CD4-positive, alpha-beta T cell treated with Interleukin-12 subunit alpha and Interleukin-12 subunit beta, for 1 hour (primary cell): ENCODE measurements around the gene IL1RAP.
"Not testable (repeated sequence)": the region's sequence is repeated elsewhere in the genome, so short reads cannot be mapped to it uniquely, and the experiment has no call there.

ENCODE experiments used
- DNase-seq: peaks from one replicate; pipeline ENCODE4 v3.0.0-alpha.2; 2020

The IL1RAP gene

DNA sequence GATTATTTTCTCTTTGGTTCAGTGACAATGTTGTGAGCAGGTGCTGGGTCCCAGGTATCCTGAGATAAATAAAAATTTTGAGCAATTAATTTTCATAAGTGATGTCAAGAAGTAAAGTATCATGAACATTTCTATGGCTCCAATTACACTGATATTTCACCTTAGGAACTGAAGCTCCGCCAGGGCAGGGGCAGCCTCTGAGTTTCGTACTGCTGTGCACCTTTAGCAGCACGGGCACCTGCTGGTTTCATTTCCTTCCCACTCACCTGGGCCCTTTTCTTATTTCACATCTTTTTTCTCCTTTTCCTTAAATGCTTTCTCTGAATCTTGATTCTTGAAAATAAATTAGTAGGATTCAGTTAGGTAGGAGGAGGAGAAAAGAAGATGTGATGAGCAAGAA is 1.2 kb upstream of the IL1RAP start:
- no peak for DNase-seq

DNA sequence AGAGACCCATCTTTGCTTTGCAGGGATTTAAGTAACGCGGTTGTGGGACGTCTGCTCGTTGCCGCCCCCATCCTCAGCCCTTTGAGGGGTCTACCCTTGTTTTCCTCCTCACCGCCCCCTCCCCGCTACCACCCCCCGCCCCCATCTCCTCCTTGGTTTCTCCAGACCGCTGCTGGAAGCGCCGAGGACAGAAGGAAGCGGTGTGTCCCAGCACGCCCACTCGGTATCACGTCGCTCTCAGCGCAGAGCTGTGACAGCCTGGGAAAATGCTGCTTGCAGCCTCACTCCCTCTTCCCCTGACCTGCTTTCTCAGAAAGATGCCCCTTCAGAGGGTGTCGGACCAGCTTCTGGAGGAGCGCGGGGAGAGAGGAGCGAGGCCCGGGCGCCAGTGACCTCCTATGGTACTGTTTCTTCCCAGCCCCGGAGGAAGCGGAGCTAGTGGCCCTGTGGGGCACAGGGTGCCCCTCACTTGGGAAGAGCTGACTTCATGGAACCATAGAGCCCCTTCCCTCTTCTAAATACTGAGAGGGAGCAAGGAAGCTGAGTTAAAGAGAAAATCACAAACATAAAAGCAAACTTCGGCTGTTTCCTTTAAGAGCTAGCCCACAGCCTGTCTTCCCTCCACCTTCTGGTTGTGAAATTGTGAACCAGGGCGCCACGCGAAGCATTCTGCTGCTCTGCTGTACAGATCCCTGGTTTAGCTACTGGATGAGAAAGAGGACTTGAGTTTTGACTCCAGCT is 698 bp downstream of the IL1RAP start:
- peak; percentile 22 for DNase-seq

DNA sequence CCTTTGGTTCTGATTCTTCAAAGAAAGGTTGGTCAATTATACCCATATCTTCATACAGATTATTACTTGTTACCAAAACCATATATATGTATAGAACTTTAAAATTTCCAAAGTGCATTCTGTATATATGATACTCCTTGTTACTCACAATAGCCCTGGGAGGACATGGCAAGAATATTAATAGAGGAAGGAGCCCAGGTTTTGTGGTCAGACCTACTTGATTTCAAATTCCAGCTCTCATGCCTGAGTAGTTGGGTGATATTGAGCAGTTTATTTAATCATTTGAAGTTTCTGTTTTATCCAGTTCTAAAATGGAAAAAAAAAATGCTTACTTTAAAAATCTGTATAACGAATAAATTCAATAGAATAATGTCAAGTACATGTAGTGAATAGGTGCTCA is 2.5 kb downstream of the IL1RAP start:
- DNase-seq = no peak

DNA sequence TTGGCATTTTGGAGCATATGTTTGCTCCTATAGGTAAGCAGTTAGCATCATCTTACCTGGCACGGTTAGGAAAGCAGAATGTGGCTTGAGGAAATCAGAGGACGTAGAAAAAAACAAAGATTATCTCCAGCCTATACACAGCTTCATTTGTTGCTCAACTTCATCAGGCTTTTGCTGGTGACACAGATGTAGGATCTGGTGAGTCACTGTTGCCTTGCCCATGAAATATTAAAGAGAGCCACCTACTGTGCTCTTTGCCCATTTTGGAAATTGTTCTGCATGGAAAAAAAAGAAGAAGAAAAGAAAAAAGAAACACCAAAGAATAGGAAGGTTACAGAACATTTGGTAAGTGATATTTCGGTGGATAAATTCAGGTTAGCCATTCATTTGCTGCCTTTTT is 3.8 kb downstream of the IL1RAP start:
- no peak for DNase-seq

DNA sequence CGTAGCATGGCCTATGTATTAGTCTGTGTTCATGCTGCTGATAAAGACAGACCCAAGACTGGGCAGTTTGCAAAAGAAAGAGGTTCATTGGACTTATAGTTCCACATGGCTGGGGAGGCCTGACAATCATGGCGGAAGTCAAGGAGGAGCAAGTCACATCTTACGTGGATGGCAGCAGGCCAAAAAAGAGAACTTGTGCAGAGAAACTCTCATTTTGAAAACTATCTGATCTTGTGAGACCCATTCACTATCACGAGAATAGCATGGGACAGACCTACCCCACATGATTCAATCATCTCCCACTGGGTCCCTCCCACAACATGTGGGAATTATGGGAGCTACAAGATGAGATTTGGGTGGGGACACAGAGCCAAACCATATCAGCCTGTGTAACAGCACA is 4.6 kb downstream of the IL1RAP start:
- DNase-seq = not testable (repeated sequence)

DNA sequence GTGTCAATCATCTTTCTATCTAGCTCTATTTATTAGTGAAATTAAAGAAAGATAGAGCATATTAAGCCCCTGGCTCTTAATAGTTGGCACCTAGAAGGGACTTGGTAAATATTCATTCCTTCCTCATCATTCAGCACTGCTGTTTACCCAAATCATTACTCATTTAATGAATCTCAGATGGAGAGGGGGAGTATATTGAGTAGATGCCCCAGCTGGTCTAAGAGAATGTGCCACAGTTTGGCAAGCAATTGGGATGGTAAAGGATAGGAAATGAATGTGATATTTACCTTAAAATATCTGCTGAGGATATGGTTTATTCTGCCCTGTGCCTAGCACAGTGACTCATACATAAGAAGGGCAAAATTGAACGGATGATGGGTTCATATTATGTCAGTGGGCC is 6.0 kb downstream of the IL1RAP start:
- no peak for DNase-seq

DNA sequence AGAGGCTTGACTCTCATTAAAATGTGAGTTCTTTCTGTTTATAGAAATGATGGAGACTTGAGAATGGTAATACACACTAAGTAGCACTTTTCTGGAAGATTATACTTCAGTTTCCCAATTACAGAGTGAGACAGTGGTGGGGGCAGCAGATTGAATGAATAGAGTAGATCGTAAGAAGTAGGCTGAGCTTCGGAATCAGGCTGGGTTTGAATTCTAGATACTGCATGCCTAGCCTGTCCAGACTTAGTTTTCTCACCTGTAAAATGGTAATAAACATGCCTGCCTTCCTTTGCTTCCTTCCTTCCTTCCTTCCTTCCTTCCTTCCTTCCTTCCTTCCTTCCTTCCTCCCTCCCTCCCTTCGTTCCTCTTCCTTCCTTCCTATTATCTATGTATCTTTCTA is 8.1 kb downstream of the IL1RAP start:
- no peak for DNase-seq

DNA sequence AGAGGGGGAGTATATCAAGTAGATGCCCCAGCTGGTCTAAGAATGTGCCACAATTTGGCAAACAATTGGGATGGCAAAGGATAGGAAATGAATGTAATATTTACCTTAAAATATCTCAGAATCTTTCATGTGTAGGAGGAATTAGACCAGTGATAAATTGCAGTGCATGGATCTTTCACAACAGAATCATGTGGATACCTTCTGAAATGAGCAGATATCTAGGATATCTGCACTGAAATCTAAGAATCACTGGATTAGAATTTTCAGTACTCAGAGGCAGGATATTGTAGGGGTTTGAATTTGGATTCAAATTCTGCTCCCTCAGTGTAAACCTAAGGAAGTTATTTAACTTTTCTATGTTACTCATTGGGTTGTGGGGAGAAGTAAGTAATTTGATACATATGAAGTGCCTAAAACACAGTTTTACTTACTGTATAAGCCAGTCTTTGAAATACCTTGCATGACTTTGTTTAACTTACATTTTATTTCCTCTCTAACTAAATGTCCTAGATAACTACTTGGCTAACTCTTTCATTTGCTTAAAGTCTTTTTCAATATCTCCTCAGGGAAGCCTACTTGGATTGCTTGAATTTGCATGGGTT is 8.8 kb downstream of the IL1RAP start:
- no peak for DNase-seq

DNA sequence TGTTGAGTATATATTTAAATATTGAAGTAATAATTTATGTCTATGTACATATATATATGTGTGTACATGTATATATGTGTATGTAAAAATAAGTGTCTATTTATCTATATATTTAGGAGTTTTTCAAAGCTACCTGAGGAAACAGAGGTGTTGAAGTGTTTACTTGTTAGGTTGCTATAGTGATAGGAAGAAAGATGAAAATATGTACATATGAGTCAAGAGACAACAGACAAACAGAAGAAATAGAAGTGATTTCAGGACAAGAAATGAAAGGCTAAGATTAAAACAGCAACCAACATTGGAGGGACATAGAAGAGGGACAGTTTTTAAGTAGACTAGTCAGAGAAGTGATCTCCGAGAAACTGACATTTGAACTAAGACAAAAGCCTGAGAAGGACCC is 11.1 kb downstream of the IL1RAP start:
- DNase-seq = no peak

DNA sequence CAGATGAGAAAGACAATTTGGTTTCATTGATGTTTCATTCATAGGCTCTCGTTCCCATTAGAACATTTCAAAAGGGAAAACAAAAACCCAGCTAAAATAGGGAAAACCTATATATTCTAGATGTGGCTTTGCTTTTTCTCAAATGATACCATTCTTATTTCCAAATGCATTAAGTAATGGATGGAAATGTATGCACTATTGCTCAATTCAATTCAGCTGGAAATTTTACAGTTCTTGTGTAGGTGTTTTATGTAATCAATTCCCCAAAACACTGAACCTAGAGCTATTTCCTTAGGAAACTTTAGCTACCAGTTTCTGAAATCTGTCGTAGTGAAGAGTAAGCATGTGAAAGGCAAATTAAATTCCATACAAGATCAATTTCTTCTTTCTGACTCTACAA is 11.7 kb downstream of the IL1RAP start:
- DNase-seq = no peak

DNA sequence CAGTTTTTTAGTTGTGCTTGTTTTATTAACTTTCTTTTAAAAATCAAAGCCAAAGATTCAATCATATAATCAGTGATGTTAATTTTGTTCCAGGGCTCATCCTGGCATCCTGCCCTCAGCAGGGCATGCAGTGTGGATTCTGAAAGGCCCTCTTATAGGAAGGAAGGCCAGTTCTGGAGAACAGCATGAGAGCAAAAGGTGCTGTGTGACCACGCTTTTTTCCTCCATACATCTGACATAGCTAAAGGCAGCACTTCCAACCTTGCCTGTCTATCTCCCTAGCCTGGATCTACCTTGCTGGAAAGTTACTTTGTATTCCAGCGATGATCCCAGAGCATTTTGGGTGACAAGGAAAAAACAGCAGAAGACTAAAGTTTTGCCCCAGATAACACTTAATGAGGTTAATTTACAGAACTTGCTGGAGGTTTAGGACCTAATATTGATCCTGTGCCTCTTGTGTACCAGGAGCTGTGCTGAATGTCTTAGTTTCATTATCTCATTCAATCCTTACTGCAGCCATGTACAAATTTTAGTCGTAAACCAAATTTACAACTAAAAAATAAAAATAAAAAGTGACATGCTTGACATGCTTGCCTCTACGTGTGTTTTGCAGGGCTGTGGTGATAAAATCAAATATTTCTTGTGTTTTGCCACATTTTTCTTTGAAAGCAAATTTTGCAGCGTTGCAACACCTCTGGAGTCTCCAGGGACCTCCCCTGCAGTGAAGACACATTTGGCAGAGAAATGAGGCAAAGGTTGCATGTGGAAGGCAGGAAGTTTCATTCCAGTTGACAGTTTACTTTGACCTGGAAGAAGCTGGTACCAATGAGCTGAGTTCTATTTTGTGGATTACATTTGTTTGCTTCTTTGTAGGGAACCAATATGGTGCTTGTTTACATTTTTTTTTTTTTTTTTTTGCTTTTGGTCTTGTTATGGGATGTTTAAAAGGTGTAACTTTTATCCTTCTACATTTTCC is 13.2 kb downstream of the IL1RAP start:
- DNase-seq = no peak

DNA sequence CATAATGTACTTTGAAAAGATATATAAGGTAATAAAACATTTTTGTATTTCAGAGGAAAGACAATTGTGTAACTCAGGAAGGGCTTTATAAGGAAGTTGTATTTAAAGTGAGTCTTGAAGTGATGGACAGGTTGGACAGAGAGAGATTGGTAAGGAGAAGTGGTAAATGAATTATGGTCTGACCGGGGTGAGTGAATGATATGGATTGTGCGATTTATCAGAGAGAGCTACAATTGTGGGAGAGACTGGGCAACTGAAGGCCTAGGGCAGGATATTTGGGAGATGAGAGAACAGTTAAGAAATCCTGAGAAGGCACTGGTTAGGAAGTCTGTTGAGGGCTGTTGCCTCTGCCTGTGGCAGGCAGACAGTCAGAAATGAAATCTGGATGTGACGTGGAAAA is 14.8 kb downstream of the IL1RAP start:
- no peak for DNase-seq

DNA sequence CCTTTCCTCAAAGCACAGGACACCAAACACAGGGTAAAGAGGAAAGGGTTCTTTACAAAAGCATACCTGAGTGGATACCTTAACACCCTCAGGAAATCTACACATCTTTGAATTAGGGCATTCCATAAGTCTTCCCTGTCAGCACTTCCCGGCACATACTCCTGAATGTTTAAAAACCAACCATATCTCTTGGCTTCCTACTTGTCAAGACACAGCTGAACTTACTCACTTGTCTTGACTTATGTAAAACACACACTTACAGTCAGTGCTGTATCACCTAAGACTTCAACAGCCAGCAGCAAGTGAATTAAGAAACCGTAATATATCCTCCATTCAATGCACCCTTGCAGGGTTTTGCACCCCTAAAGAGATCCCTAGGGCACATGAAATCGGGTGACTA is 17.5 kb downstream of the IL1RAP start:
- no peak for DNase-seq

DNA sequence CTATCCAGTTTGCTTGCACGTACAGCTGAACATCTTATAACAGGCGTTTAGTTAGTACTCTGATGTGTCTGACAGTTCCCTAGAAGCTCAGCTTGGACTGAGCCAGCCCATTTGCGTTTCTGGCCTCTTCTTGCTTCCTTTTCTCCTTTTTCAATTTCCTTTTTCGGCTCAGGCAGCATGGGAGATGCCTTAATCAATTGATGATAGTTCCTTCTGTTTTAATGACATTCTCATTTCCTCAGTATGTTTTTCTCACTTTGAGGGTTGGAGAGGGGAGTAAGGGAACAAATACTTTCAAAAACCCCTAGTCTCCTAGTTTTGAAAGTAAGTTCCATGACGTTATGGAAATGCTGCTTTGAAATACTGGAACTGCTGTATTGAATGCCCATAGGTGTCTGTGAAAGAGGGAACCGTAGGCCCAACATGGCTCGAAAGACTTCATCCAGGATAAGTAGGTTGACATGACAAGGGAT is 18.9 kb downstream of the IL1RAP start:
- DNase-seq = no peak

DNA sequence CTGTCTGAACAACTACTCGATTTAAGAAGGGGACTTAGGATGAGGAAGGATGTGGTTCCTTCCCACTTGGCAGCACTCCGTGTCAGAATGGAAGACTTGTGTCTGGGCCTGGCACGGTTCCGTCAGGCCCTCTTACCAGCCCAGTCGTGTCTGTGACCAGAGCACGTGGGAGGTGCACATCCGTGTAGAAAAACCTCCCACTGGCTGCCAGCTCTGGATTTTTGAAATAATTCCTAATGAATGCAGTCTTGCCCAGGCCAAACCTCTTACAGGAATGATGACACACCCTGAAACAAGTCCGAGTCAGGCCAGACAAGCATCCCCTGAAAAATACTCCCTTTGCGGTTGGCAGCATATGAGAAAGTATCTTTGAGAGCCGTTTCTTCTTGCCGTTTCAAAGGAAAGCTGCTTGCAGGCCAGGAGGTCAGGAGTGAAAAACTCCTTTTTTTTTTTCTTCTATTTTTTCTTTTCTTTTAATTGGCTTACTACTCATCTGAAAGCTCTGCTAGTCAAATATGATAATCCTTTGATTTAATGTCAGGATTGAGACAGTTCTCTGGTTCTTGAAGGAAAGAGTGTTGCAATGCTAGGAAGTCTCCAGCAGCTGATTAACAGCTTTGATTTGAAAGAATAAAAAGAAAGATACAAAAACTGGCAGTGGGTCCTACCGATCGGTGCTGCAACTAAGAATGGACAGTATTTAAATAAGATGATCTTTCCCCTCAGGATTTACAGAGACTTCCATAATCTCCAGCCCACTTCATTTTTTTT is 19.8 kb downstream of the IL1RAP start:
- no peak for DNase-seq

DNA sequence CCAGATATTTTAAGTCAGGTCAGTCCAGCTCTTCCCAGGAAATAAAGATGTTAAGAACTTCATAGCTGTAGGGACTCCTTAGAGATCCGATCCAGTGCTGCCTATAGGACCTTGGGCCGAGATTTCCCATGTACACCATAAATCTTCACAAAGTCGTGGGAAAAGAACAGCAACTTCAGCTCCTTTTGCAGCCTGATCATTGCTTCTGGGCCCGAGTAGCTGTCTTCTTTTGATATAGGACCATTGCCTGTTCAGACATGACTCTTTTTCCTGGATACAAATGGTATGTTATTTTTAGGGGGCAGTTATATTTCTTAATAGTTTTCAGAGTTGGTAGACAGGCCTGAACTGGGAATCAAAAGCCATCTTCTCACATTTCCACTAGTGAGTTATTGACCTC is 20.5 kb downstream of the IL1RAP start:
- DNase-seq = no peak

DNA sequence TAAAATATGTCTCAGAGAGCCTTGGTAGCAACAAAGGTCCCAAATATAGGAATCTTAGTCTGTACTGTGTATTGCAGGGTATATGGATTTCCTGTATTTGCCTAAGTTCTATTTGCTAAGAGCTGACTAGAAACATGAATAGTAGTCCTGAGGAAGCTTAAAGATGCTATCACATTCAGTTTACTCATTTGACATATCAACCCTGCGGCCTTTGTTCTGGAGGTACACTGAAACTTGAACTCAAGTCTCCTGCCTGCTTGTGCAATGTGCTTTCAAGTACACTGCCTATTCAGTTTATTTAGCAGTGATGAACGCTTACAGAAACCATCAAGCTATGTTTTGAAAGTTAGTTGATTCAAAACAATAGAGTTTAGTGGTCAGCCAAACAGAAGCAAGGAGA is 21.1 kb downstream of the IL1RAP start:
- DNase-seq = no peak

DNA sequence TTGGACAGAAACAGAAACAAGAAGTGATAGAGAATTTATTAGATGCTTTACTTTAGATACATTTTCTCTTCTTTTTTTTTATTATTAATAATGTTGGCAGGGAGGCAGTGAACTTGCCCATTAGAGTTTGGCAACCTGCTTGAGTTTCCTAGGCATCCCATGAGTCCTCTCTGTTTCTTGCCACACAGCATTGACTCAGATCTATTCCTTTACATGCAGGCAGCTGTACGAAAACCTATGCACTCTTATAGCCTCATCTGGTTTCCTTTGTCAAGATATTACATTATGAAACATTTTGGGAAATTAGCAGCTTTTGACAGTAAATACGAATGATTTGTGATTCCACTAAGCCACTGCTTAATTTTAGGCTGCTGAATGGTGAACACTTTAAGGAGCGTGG is 23.3 kb downstream of the IL1RAP start:
- DNase-seq = no peak

DNA sequence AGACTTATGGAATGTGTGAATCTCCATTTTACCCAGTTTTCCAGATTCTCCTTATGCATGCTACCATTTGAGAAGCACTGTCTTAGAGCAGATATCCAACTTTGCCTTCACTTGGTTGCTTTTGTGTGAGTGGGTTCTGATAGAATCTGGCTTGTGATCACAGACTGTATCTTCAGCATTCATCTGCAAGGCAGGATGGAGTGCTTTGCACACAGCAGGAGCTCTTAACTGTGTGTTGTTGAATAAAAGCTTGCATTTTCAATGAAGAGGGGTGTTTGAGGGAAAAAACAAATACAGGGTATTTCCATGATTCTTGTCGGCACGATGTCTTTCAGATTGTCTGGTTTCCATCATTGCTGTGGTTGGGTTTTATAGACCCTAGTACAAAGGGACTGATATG is 24.4 kb downstream of the IL1RAP start:
- DNase-seq = no peak

DNA sequence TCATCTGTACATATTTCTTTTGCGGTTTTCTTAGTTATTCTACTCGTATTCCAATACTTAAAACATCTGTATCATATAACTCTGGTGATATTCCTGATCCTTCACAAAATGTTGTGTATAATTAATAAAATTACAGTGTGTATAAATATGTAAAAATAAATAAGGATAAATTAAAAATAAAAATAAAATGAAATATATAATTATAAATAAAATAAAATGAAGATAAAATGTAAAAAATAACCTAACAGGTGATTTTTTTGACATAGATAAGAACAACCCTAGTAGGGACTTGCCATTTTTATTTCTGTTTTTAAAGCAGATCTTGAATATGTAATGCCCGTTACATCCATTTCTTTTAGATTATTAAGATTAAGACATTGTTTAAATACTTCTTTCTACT is 25.6 kb downstream of the IL1RAP start:
- DNase-seq = no peak

DNA sequence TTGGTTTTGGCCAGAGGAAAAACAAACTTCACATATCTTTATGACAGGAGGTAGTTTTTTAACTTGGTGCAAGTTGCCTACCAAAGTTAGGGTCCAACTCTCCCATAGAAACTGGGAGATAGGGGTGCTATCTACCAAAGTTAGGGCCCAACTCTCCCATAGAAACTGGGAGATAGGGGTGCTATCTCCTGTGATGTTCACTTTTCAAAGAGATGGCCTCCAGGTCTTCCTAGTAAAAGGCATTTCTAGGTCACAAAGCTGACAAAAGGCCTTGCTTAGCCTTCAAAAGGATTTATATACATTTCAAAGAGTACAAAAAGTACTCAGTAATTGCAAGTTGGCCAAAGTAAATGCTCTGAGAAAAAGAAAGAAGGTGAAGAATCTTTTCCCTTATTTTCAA is 27.1 kb downstream of the IL1RAP start:
- no peak for DNase-seq

DNA sequence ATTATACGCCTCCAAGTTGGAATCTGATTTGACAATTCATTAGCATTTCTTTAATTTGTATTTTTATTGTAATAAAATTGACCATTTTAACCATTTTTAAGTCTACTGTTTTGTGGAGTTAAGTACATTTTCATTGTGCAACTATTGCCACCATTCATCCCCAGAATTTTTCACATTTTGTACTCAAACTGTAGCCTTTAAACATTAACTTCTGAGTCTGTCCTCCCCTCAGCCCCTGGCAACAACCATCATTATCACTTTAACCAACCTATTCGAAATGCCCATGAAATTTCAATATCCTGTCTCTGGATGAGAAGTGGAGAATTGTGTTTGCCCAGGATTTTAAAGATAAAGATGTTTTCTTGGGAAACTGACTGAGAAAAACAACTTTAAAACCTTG is 27.7 kb downstream of the IL1RAP start:
- no peak for DNase-seq

DNA sequence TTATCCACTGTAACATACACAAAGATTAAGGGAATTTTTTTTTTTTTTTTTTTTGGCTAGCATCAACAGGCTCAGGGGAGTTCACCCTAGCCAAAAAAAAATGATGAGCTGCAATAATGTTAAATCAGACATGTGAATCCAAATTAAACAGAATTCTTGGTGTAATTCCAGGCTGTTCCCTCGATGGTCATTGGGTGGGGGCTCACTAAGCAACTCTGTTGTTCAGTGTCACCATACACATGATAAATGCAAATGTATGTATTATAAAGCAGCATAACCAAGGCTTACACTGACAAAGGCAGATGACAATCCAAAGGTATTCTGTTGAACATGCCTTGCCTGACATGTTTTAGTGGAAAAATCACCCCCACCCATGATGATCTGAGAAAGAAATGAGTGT is 29.0 kb downstream of the IL1RAP start:
- DNase-seq = no peak
